Spleen (tissue), 11 donors: ENCODE results near the gene CABP4. TPM values are rescaled to one million over a fixed set of nuclear protein-coding genes. Genes with fewer than 3 reads are reported as not detected.

ENCODE experiments used
- DNase-seq: peaks from one replicate; pipeline ENCODE4 v3.0.0-alpha.2; 2020
- H3K27ac ChIP-seq, 8 donors: fragments of 200-600 bp; sonication (generic) in 7 of 8; 1 replicate in 4 of 8; 2 replicates in 4 of 8; pipeline versions ENCODE4 v1.5.0 to v1.8.0; 2016 to 2021; ENCODE audit warnings: inconsistent platforms in 4 of 8, mild to moderate bottlenecking in 4 of 8, moderate library complexity in 1 of 8
- H3K27me3 ChIP-seq, 7 donors: fragments of 200-600 bp; sonication (generic) in 6 of 7; replicated peaks in 1 of 7; 1 replicate in 4 of 7; 2 replicates in 3 of 7; pipeline versions ENCODE4 v1.5.0 to v1.8.0; 2016 to 2021; ENCODE audit warnings: inconsistent platforms in 3 of 7, mild to moderate bottlenecking in 1 of 7
- H3K36me3 ChIP-seq, 6 donors: fragments of 200-600 bp; sonication (generic) in 5 of 6; 1 replicate in 4 of 6; 2 replicates in 2 of 6; pipeline versions ENCODE4 v1.5.0 to v1.8.0; 2016 to 2021; ENCODE audit warnings: inconsistent platforms in 2 of 6
- H3K4me1 ChIP-seq, 6 donors: fragments of 200-600 bp; sonication (generic) in 5 of 6; 1 replicate in 3 of 6; 2 replicates in 3 of 6; pipeline versions ENCODE4 v1.5.0 to v1.8.0; 2016 to 2021; ENCODE audit warnings: inconsistent platforms in 3 of 6
- H3K4me3 ChIP-seq, 8 donors: fragments of 200-600 bp; sonication (generic) in 7 of 8; 1 replicate in 4 of 8; 2 replicates in 4 of 8; pipeline versions ENCODE4 v1.5.0 to v1.8.0; 2016 to 2021; ENCODE audit warnings: inconsistent platforms in 4 of 8, mild to moderate bottlenecking in 4 of 8, moderate library complexity in 2 of 8
- H3K9me3 ChIP-seq, 8 donors: fragments of 200-600 bp; sonication (generic) in 7 of 8; 1 replicate in 4 of 8; 2 replicates in 4 of 8; pipeline versions ENCODE4 v1.5.0 to v1.8.0; 2016 to 2021; ENCODE audit warnings: inconsistent platforms in 4 of 8
- CTCF ChIP-seq, 11 experiments: fragments of 200-600 bp in 7 of 11; fragments of 450-650 bp in 4 of 11; sonication (generic) in 4 of 11; IDR thresholded peaks in 8 of 11; conservative IDR thresholded peaks in 3 of 11; 1 replicate in 7 of 11; 2 replicates in 4 of 11; pipeline versions ENCODE4 v1.4.0 to v1.8.0; 2016 to 2021; ENCODE audit warnings: antibody characterized with exemption in 11 of 11, inconsistent platforms in 4 of 11, mild to moderate bottlenecking in 1 of 11
- POLR2A ChIP-seq, 3 donors: fragments of 450-650 bp; IDR thresholded peaks; one replicate each; pipeline ENCODE4 v1.5.1; 2017; ENCODE audit warnings: antibody characterized with exemption in 3 of 3, mild to moderate bottlenecking in 1 of 3
- POLR2AphosphoS5 ChIP-seq, 3 donors: sonication (generic); formaldehyde crosslinking; IDR thresholded peaks; one replicate each; pipeline ENCODE4 v1.5.1; 2017; ENCODE audit warnings: antibody characterized with exemption in 3 of 3
- WGBS, 5 donors: extraction: QIAGEN DNeasy Blood & Tissue Kit in 3 of 5; methylation state at CpG; one replicate each; pipeline versions ENCODE4 v1.1.5 to v1.1.7; 2013 to 2018; 5-methylcytosine and 5-hydroxymethylcytosine counted together
- intact Hi-C: fragments of 100-400 bp; cut with DNase I; formaldehyde crosslinking; loops from one replicate; pipeline ENCODE4 v1.15.0; 2023; ENCODE audit warnings: low total_unique reads
- polyA plus RNA-seq, 3 donors: library from polyadenylated mRNA; stranded (reverse); fragments of 200-250 nt; gene quantifications; one replicate each; pipeline ENCODE4 v1.2.1, GENCODE V29; 2013
- total RNA-seq, 7 donors: library from RNA; depleted of rRNA in 3 of 7; stranded (reverse); fragments of >200 nt in 3 of 7; fragmentation: NEBNext Ultra II Directional in 4 of 7; extraction: Animal tissue kit (Norgen Biotek cat#: 25700) in 4 of 7; gene quantifications; one replicate each; pipeline versions ENCODE4 v1.1.0 to v1.2.1, GENCODE V29; 2016 to 2021
- donor health status: healthy with polysubstance abuse.
- donor health status: DM: no; HTN: no; CAD: no; lungs with moderate emphysema.
- donor health status: DM: no; HTN: no; CAD: no.
- donor health status: Bipolar disorder and iron deficiency.
- donor health status: healthy.
- donor health status: DM: no; HTN: no; CAD: no.
- donor health status: DM: yes; HTN: yes; CAD: no.

CABP4 gene
- total and polyA plus RNA-seq, 10 donors, result 2.6 to 27.3 (median 17.1) TPM

- peaks cover 0 to 9% (median 6%) of the 10 kb centered on the region in 6 donors for H3K36me3 ChIP-seq
- no peak for TF ChIP-seq POLR2AphosphoS5 (IDR thresholded peaks at IDR 0.05)
- no peak for TF ChIP-seq CTCF (IDR thresholded peaks at IDR 0.05 in 8 of 11, conservative IDR thresholded peaks at IDR 0.05 in 3 of 11)
- TF ChIP-seq POLR2A (IDR thresholded peaks at IDR 0.05), result no peak
- H3K27me3 ChIP-seq, result no peaks in the 10 kb centered on the region
- intact Hi-C loops, result no loop called here
- no peak for DNase-seq
- peaks cover 31 to 53% (median 49%) of the 10 kb centered on the region in 6 donors for H3K4me1 ChIP-seq
- peak overlapping the region; percentile 49 to 81 (median 53) for H3K4me3 ChIP-seq
- WGBS, 5 donors, result 27 to 31% (median 28%) methylated on average over 19 of the region's 19 CpGs
- no peaks in the 10 kb centered on the region for H3K9me3 ChIP-seq
- H3K27ac ChIP-seq, result peak overlapping the region; percentile 91 to 97 (median 92)
Measured at GRCh38 chr11:67482275-67482826, 27.2 kb downstream of the CABP4 start.

- peak within 1 kb of the TSS; percentile 91 to 97 (median 92) for H3K27ac ChIP-seq
Measured at GRCh38 chr11:67482827-67483798, 28.0 kb downstream of the CABP4 start, which contains the start of gene AIP. Gene AIP (plus strand): TSS chr11:67483026. CDS start chr11:67483159, 133 bp downstream.

GRCh38 chr11:67483831-67484665, 28.9 kb downstream of the CABP4 start:
- peak in 2 of 3 donors; percentile 13 to 33 for TF ChIP-seq POLR2AphosphoS5 (IDR thresholded peaks at IDR 0.05)
- no peak for TF ChIP-seq POLR2A (IDR thresholded peaks at IDR 0.05)
- TF ChIP-seq CTCF (IDR thresholded peaks at IDR 0.05 in 8 of 11, conservative IDR thresholded peaks at IDR 0.05 in 3 of 11), result no peak
- Histone ChIP-seq H3K9me3 (no peaks in the 10 kb centered on the region), H3K4me1 (peaks cover 31 to 66% (median 52%) of the 10 kb centered on the region in 6 donors), H3K36me3 (peaks cover 0 to 26% (median 18%) of the 10 kb centered on the region in 6 donors), H3K4me3 (peak overlapping the region; percentile 49 to 81 (median 53)), H3K27ac (peak overlapping the region; percentile 91 to 97 (median 92)), H3K27me3 (no peaks in the 10 kb centered on the region)
- intact Hi-C loops, result no loop called here
- 61 to 68% (median 62%) methylated on average over 16 of the region's 16 CpGs for WGBS, 5 donors
- DNase-seq, result no peak

More at GRCh38 chr11:67482827-67483798, 28.0 kb downstream of the CABP4 start, which contains the start of gene AIP:
- TF ChIP-seq POLR2A (IDR thresholded peaks at IDR 0.05) (peak in 2 of 3 donors; percentile 18 to 57), CTCF (IDR thresholded peaks at IDR 0.05 in 8 of 11, conservative IDR thresholded peaks at IDR 0.05 in 3 of 11) (peak in 7 of 11 experiments; percentile 27 to 53 (median 45)), POLR2AphosphoS5 (IDR thresholded peaks at IDR 0.05) (peak; percentile 92 to 97 (median 94))
- intact Hi-C loops, result no loop called here
- Histone ChIP-seq H3K27me3 (no peaks in the 10 kb centered on the region), H3K4me1 (peaks cover 31 to 61% (median 52%) of the 10 kb centered on the region in 6 donors), H3K36me3 (peaks cover 0 to 17% (median 13%) of the 10 kb centered on the region in 6 donors), H3K4me3 (peak within 1 kb of the TSS; percentile 49 to 81 (median 53)), H3K9me3 (no peaks in the 10 kb centered on the region)
- 8 to 10% (median 10%) methylated on average over 56 to 60 of the region's 60 CpGs for WGBS, 5 donors
- DNase-seq, result peak; percentile 98
